ENCODE results near the gene PARD3B. TPM values are rescaled to one million over a fixed set of nuclear protein-coding genes. Genes with fewer than 3 reads are reported as not detected.

The PARD3B gene
- total RNA-seq, 1 donor from 2014 or later = 4.5 TPM

DNA sequence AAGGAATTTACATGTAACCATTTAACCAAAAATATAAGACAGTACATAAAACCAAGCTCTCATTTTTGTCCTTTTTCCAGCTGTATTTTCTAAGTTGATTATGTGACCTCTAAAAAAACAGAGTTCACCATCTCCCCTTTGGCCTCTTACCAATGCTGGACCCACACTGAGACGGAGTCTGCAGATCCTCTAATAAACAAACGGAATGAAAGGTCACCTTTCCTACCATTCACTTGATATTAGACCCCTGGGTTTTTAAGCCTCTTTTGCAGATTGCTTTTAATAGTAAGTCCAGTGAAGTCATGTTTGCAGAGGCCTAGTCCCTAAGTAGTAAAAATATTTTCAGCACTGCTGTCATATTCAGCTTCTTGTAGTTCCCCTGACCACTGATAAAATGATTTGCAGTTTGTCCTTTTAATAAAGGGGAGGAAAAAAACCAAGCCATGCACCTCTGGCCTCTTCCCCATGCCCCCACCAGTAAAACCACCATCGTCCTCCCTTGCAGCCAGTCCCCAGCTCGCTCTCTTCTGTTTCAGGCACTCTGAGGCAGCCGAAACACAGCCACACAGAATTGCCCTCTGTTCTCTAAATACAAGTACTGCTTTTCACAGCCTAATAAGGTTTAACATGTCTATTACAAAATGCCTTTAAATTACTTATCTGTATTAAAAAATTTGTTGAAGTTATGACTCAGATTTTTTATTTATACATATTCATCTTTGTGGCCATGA is 427.5 kb downstream of the PARD3B start:
- FAIRE-seq = no peak
- DNase-seq (ENCODE audit: low spot score in 2 of 2) = no peak

GRCh38 chr2:204973616-204974015 is 428.3 kb downstream of the PARD3B start:
- FAIRE-seq (no peak), DNase-seq (ENCODE audit: low spot score in 2 of 2) (no peak)

DNA sequence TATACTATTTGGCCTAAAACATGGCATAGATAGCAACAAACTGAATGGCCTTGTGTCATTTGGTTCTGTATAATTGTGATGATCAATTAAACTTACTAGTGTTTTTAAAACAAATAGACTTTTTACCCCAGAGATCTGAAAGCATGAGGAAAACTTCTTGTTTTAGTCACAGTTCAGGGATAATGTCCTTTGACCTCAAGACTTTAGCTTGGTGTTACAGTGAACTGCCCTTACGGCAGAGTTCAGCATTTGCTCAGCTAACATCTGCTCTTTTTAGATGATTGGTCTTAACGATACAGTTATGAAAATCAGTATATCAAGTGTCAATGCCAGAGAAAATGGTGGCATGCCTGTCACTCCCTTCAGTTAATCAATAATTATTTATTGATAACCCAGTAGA is 429.2 kb downstream of the PARD3B start:
- FAIRE-seq (no peak), DNase-seq (ENCODE audit: low spot score in 2 of 2) (no peak)

GRCh38 chr2:204977914-204978313 is 432.6 kb downstream of the PARD3B start:
- no peak for FAIRE-seq
- no peak for DNase-seq (ENCODE audit: low spot score in 2 of 2)

GRCh38 chr2:204982303-204982702 is 437.0 kb downstream of the PARD3B start:
- FAIRE-seq (no peak), DNase-seq (ENCODE audit: low spot score in 2 of 2) (no peak)

DNA sequence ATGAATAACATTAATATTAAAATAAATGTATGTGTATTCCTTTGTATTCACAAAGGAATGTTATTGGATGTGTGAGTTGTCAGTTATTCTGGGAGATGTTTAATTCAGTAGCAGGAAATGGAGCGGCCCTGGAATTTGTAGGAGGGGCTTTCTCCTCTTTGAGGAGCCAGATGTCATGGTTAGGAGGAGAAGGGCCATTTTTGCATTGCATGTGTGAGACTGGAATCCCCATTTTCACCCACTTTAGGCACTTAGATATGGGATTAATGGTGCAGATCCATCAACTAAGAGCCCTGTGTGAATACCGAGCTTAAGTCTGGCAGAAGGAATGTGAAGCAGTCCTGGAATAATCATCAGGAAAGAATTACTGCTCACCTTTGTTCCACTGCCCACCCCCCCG is 439.2 kb downstream of the PARD3B start:
- no peak for FAIRE-seq

GRCh38 chr2:204986641-204987040 is 441.4 kb downstream of the PARD3B start:
- FAIRE-seq = no peak

More for the DNA sequence above, 439.2 kb downstream of the PARD3B start:
- no peak for DNase-seq (ENCODE audit: low spot score in 2 of 2)

GRCh38 chr2:204988836-204989235 is 443.6 kb downstream of the PARD3B start:
- DNase-seq (ENCODE audit: low spot score in 2 of 2) (no peak), FAIRE-seq (no peak)

More at GRCh38 chr2:204986641-204987040, 441.4 kb downstream of the PARD3B start:
- DNase-seq (ENCODE audit: low spot score in 2 of 2) = no peak

GRCh38 chr2:204989877-204990276 is 444.6 kb downstream of the PARD3B start:
- peak; percentile 23 for FAIRE-seq

GRCh38 chr2:205001300-205001966 is 456.2 kb downstream of the PARD3B start:
- FAIRE-seq (no peak), DNase-seq (ENCODE audit: low spot score in 2 of 2) (no peak)

More at GRCh38 chr2:204989877-204990276, 444.6 kb downstream of the PARD3B start:
- no peak for DNase-seq (ENCODE audit: low spot score in 2 of 2)

GRCh38 chr2:205002390-205002789 is 457.1 kb downstream of the PARD3B start:
- FAIRE-seq = no peak
- DNase-seq (ENCODE audit: low spot score in 2 of 2) = no peak

- FAIRE-seq = no peak
- no peak for DNase-seq (ENCODE audit: low spot score in 2 of 2)
Observed at GRCh38 chr2:205003288-205003687, 458.0 kb downstream of the PARD3B start.

DNA sequence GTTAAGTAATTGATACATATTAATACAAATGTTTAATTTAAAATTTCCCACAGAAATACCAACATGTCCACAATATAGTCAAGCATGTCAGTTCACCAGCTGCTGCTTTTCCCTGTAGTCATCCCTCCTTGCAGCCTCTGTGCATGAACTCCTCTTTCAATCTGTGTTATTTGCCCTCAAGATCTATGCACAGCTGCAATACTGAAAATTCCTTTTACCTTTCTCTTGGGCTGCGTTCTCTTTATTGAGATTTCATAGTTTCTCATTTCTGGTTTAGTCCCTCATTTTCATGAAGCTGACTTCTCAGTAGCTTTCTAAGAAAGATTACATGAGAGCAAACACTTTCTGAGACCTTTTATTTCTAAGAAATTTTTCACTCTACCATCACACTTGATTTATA is 464.9 kb downstream of the PARD3B start:
- FAIRE-seq (no peak), DNase-seq (ENCODE audit: low spot score in 2 of 2) (no peak)

GRCh38 chr2:205011031-205011430 is 465.8 kb downstream of the PARD3B start:
- no peak for FAIRE-seq
- DNase-seq (ENCODE audit: low spot score in 2 of 2) = no peak

- no peak for DNase-seq (ENCODE audit: low spot score in 2 of 2)
- FAIRE-seq = no peak
Observed at GRCh38 chr2:205012961-205013360, 467.7 kb downstream of the PARD3B start.

DNA sequence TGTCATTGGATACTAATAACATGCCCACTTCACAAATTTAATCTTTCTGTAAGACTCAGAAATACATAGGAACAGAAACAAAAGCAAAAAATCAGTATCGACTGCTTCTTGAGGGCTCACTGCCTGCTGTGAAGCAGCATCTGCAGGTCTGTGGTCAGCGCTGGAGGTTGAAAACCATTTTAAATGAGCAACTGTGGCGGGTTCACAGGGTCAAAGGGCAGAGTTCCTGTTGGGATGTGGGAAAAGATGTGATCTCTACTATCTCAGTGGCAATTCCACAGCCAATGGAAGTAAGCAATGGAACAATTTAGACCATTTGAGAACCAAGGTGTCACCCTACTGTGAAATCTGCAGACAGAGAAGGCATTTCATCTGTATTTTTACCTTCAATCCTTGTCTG is 468.3 kb downstream of the PARD3B start:
- FAIRE-seq = no peak

DNA sequence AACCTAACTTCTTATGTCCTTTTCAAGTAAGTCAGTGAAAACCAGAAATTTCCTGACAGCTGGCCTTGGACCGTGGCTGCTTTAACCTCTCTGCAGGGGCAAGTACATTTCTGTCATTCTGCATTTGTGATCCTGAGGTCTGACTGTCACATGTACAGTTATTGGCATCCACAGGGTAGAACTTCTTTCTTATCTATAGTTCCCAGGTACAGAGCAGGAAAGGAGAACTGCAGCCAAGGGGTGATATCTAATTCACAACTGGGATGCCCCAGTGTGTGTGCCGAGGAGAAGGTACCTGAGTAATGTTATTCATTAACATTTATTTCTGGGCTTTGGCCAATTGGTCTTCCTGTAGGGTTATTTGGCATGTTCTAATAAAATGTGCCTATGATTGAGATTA is 468.9 kb downstream of the PARD3B start:
- no peak for FAIRE-seq
- DNase-seq (ENCODE audit: low spot score in 2 of 2) = no peak

More for the DNA sequence above, 468.3 kb downstream of the PARD3B start:
- no peak for DNase-seq (ENCODE audit: low spot score in 2 of 2)

- no peak for FAIRE-seq
Observed at GRCh38 chr2:205017381-205017780, 472.1 kb downstream of the PARD3B start.

GRCh38 chr2:205017912-205018311 is 472.6 kb downstream of the PARD3B start:
- DNase-seq (ENCODE audit: low spot score in 2 of 2) (no peak), FAIRE-seq (no peak)

More at GRCh38 chr2:205017381-205017780, 472.1 kb downstream of the PARD3B start:
- no peak for DNase-seq (ENCODE audit: low spot score in 2 of 2)

GRCh38 chr2:205020673-205021072 is 475.4 kb downstream of the PARD3B start:
- DNase-seq (ENCODE audit: low spot score in 2 of 2) (no peak), FAIRE-seq (no peak)

DNA sequence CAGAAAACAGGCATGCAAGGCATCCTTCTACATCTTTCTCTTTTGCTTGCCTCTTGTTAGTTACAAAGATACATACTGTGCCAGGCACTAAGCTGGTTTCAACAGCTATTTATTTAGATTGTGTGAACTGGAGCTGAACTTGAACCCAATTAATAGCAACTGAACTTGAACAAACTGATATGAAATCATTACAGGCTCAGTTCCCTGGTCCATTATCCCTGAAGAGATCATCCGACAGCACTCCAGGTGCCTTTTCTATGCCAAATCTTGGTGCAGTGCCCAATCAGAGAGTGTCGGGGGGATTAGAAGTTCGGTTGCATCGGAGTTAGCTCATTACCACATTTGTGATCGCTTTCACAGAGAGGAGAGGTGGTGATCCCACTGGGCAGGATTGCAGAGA is 477.6 kb downstream of the PARD3B start:
- FAIRE-seq (no peak), DNase-seq (ENCODE audit: low spot score in 2 of 2) (no peak)

All from frontal cortex (tissue), 4 donors.